ENCODE measurements around the gene ABCC1.
"Not testable (repeated sequence)": the region's sequence is repeated elsewhere in the genome, so short reads cannot be mapped to it uniquely, and the experiment has no call there.

ABCC1 gene

GRCh38 chr16:16190546-16190945, 241.1 kb downstream of the ABCC1 start:
- DNase-seq (ENCODE audit: low read depth), result no peak

- not testable (repeated sequence) for DNase-seq (ENCODE audit: low read depth)
Measured at GRCh38 chr16:16190966-16191365, 241.6 kb downstream of the ABCC1 start.

DNA sequence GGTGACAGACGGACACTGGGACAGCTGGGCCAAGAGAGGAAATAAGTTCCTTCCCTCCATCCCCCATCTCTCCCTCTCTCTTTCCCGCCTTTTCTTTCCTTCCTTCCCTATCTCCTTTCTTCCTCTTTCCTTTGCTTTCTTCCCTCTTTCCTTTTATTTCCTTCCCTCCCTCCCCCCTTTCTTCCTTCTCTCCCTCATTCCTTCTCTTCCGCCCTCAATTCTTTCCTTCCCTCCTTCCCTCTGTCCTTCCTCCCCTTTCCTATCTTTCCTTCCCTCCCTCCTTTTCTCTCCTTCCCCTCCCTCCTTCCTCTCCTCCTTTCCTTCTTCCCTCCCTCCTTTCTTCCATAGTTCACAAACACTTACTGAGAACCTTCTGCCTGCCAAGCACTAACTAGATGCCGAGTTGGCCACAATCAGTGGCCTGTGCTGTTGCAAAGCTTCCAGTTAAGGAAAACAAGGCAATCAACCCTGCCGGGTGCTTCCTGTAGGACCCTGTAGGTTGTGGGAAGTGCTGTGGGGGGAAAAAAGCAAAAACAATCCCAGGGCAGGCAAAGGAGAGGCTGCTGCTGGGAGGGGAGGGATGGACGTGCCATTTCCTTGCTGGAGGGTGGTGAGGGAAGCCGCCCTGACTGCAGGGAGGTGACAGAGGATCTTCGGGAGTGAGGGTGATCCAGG, 242.2 kb downstream of the ABCC1 start:
- DNase-seq (ENCODE audit: low read depth), result no peak

All from stimulated activated CD8-positive, alpha-beta memory T cell treated with anti-CD3 and anti-CD28 coated beads, Interleukin-15, amount 100 ng/mL, for 24 hours (primary cell).